HG03280 (cell line): ENCODE results near the gene SRI.

Experiments
- ATAC-seq: cut with Tn5 transposase; IDR thresholded peaks from one replicate; pipeline ENCODE4 v1.9.1; 2021; ENCODE audit warnings: mild to moderate bottlenecking, moderate library complexity; ENCODE audit not compliant: unreplicated experiment

Gene SRI

GRCh38 chr7:88226201-88226600 is 6.4 kb upstream of the SRI start:
- no peak for ATAC-seq

GRCh38 chr7:88224601-88225275 is 4.9 kb upstream of the SRI start:
- ATAC-seq: no peak

DNA sequence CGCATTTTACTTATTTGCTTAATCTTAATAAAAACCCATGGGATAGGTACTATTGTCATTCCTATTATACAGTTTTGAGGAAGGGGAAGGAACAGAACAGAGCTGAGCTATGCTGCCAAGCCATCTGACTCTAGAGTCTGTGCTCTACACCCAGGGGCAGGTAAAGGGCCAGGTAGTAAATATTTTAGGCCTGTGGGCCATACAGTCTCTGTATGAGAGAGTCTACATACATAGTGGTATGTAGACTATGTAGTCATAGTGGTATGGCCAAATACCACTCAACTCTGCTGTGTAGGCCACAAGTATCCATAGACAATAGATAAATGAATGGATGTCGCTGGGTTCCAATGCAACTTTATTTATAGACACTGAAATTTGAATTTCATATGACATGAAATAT is 3.4 kb upstream of the SRI start:
- no peak for ATAC-seq

DNA sequence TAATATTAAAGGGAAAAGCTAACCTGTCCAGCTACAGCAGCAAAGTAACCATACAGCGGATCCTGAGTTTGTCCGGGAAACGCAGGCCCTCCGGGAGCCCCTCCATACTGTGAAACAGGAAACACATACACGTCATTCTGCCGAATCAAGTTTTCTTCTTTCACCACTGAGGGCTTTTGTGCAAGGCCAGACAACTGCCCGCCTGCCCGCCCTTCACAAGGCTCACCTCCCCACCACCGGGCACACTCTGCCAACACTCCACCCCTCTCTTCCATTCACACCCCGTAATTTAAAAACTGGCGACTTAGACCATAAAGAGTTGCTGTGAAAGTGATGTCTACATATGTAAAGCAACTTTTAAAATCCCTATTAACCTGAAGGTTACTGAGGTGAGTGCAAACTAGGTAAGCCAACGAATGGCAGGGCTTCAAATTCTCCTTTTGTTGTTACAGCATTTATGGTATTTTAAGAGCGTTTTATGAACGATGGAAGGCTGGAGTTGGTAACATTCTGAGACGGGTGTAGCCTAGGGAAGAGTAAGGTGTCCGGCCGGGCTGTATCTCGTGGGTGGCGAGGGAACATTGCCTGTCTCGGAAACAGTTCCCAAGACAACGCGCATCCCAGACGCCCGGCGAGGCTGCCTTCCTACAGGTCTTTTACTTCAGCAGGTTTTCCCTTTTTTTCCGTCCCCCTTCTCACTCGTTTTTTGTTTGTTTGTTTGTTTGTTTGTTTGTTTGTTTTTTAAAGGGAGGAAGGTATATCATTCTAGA is 817 bp downstream of the SRI start:
- ATAC-seq: peak; percentile 32

- ATAC-seq: no peak
Measured at GRCh38 chr7:88218429-88218745, 1.5 kb downstream of the SRI start.

DNA sequence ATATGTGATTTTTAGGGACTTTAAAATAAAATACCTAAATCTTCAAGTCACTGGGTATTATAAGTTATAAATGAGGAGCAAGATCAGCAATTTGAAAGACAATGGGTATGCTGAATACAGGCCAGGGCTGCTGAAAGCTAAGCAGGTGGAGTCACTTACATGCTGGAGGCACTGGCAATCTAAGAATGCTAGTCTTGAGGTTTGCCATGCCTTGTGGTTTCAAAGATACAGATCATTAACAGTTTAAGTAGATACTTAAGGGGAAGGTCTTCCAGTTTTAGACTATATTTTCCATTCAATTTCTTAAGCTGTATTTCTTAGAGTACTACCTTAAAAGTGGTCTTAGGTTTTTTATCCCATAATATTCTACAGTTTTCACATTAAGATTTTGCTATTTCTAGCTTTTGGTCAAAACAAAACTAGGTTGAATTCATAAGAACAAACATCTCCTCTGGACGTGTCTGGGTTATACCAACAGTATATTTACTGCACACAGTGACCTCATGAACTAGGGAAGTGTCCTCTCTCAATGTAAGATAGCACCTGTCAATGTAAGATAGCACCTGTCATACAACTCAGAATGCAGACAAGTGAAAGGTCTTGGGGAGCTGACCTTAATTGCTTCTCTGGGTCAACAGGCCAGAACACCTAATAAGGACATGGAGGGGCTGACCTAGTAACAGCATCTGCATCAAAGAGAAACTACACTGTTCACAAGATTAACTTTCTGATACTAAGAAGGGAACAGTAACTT is 2.0 kb downstream of the SRI start:
- ATAC-seq: peak; percentile 72

DNA sequence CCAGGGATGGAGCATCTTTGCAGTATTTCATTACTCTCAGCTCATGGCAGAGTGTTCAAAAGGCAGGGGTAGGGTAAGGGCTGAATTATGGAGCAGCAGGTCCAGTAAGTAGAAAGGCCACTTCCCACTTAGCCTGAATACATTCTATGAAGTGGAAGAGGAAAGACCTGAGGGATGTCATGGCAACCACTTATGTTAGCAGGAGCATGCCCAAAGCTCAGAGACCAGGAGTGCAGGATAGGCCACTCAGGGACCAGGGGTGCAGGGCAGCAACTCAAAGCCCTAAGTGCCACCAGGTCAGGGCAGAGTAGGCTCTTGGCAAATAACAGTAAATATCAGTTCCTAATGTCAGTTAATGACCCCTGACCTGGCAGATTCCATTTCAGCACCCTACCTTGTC is 3.6 kb downstream of the SRI start:
- no peak for ATAC-seq

GRCh38 chr7:88215295-88215694 is 4.5 kb downstream of the SRI start:
- ATAC-seq: no peak

- no peak for ATAC-seq
Measured at GRCh38 chr7:88214456-88214855, 5.4 kb downstream of the SRI start.

DNA sequence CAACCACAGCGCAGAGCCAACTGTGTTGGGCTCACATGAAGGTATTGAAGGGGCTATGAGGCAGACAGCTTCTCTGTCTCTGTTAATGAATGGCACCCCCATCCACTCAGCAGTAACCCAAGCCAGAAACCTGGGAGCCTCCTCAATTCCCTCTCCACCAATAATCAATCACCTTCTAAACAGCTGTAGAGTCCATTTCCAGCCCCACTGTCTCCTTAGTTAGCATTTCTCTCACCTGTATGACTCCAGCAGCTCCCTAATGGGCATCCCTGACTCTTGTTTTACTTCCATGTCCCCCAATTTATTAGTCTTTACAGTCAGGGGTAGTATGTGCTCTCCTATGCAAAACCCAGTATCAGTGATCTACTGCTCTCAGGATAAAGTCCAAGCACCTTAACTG is 6.9 kb downstream of the SRI start:
- no peak for ATAC-seq

GRCh38 chr7:88208521-88208920 is 11.3 kb downstream of the SRI start:
- ATAC-seq: no peak

DNA sequence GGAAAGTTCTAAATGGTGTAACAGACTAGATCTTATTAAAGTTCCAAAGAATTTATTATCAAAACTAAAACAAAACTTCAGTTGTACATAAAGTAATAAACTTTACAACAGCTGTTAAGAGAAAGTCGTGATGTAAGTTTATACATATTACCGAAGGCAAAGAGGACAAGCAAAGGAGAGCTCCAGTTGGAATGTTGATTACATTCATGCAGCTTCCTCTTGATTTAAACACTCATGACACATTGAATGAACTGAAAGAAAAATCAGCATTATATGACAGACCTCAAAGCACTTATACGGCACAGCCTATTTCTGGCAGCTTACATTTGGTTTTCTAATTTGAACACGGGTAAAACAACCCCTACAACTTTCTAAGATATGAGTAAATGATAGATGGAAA is 13.6 kb downstream of the SRI start:
- no peak for ATAC-seq

- no peak for ATAC-seq
Measured at GRCh38 chr7:88205179-88205578, 14.7 kb downstream of the SRI start.

DNA sequence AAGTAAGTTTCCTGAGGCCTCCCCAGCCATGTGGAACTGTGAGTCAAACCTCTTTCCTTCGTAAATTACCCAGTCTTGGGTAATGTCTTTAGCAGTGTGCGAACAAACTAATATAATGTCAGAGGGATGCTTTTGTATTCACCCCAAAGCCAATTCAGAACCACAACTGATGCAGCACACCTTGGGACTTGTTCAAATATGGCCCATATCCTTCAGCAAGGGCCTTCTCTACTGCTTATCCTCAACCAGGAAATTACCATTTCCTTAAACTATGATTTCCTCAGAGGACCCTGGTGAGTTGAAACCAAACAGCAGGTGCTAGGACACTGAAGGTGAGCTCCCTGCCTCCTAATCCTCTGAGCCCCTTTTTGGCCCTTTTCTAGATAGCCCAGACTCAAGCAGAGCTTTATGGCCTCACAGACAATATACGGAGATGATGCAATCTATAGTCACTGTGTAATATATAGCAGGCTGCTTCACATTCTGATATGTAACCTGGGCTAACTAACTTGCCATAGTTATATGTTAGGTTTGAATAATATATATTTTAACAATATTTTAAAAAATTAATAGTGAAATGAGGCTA is 15.2 kb downstream of the SRI start:
- ATAC-seq: no peak

GRCh38 chr7:88203401-88203800 is 16.4 kb downstream of the SRI start:
- no peak for ATAC-seq

GRCh38 chr7:88202799-88203198 is 17.0 kb downstream of the SRI start:
- ATAC-seq: no peak

DNA sequence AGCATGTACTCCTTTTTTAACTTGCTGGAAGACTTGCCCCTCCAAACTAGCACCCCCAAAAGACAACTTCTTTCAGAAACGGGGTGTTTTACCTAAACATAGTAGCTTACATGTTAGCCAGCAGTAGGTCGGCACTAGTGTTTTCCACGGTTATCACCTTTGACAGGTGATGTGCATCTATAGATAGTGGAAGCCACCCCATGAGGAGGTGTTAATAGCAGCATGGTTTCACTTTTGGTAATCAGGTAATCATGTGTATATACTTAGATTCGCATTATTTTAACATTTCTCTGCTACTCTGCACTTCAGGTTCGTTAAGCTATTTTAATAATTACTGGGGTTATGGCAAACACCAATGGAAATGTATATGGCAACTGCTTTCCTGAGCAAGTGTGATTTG is 17.6 kb downstream of the SRI start:
- ATAC-seq: no peak

GRCh38 chr7:88201305-88201704 is 18.5 kb downstream of the SRI start:
- no peak for ATAC-seq

GRCh38 chr7:88200789-88201188 is 19.0 kb downstream of the SRI start:
- no peak for ATAC-seq

- ATAC-seq: no peak
Measured at GRCh38 chr7:88200261-88200660, 19.6 kb downstream of the SRI start.

DNA sequence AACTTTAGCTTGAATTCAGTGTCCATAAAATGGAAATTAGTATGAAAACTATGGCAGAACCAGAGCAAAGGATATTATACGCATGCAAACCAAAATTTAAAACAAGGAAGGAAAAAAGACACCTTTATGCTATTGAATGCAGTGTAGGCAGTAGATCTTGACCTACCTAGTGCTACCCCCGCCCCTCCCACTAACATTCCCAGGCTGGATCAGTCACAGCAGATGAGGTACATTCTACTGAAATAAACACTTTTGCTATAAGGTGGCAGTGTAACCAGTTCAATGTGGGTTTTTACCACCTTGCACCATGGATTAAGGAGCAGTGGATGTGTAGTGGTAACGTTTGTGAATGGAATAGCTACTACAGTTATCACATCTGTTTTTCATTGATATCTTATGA is 27.9 kb downstream of the SRI start:
- ATAC-seq: no peak

GRCh38 chr7:88185650-88186049 is 34.2 kb downstream of the SRI start:
- no peak for ATAC-seq
